IPS-NIHi11 (cell line): ENCODE data around the gene AP4B1.
"Not testable (repeated sequence)": the region's sequence is repeated elsewhere in the genome, so short reads cannot be mapped to it uniquely, and the experiment has no call there.

Experiments
- DNase-seq: peaks from one replicate; pipeline ENCODE4 v3.0.0; 2012; ENCODE audit warnings: mixed read lengths, low spot score

The AP4B1 gene

GRCh38 chr1:113857776-113858175, 46.8 kb downstream of the AP4B1 start:
- DNase-seq: no peak

- no peak for DNase-seq
These were observed 48.2 kb downstream of the AP4B1 start for GRCh38 chr1:113856401-113856790.

GRCh38 chr1:113855630-113856400, 48.8 kb downstream of the AP4B1 start:
- DNase-seq: no peak

- DNase-seq: no peak
These were observed 50.4 kb downstream of the AP4B1 start for GRCh38 chr1:113854234-113854633.

- DNase-seq: not testable (repeated sequence)
These were observed 51.9 kb downstream of the AP4B1 start for GRCh38 chr1:113852694-113853093.

GRCh38 chr1:113850127-113850796, 54.3 kb downstream of the AP4B1 start:
- no peak for DNase-seq

- no peak for DNase-seq
These were observed 55.5 kb downstream of the AP4B1 start for GRCh38 chr1:113849072-113849471.

DNA sequence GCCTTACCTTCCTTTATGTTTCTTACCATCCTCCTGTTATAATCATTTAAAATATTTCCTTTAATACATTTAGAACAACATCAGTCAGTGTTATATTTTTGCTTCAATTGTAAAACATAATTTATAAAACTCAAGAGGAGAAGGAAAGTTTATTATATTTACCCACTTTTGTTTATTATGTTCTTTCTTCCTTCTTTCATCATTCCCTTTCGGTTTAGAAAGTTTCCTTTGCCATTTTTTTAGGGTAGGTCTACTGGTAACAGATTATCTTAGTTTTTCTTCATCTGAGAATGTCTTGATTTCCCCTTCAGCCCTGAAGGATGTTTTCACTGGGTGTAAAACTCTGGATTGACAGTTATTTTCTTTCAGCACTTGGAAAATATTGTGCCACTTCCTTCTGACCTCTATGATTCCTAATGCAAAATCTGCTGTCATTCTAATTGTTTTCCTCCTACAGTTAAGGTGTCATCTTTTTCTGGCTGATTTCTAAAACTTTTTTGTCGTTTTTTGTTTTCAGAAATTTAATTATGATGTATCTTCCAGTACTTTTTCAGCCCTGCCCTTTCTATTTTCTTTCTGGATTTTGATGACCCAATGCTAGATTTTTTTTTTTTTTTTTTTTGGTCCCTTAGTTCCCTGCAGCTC, 58.1 kb downstream of the AP4B1 start:
- no peak for DNase-seq
